ENCODE results near the gene CES4A. TPM values are rescaled to one million over a fixed set of nuclear protein-coding genes. Genes with fewer than 3 reads are reported as not detected.
"Not testable (repeated sequence)": the region's sequence is repeated elsewhere in the genome, so short reads cannot be mapped to it uniquely, and the experiment has no call there.

Gene CES4A
- polyA plus RNA-seq, 4 donors, result 6.7 to 9.5 (median 7.8) TPM

GRCh38 chr16:66955363-66956153 is 32.8 kb upstream of the CES4A start:
- DNase-seq (ENCODE audit: low read depth in 4 of 4, low spot score in 3 of 4), result not testable (repeated sequence)

- not testable (repeated sequence) for DNase-seq (ENCODE audit: low read depth in 4 of 4, low spot score in 3 of 4)
Measured at GRCh38 chr16:66956154-66956457, 32.3 kb upstream of the CES4A start.

- DNase-seq (ENCODE audit: low read depth in 4 of 4, low spot score in 3 of 4), result no peak
Measured at GRCh38 chr16:66958857-66959703, 29.3 kb upstream of the CES4A start.

- DNase-seq (ENCODE audit: low read depth in 4 of 4, low spot score in 3 of 4), result no peak
Measured at GRCh38 chr16:66959704-66960161, 28.7 kb upstream of the CES4A start.

GRCh38 chr16:66960270-66960669 is 28.1 kb upstream of the CES4A start:
- no peak for DNase-seq (ENCODE audit: low read depth in 4 of 4, low spot score in 3 of 4)

GRCh38 chr16:66961065-66961744 is 27.2 kb upstream of the CES4A start, which contains the start of gene CES3:
TSS of gene CES3 (plus strand) at chr16:66961266. CDS start at chr16:66961308, 42 bp downstream.
- DNase-seq (ENCODE audit: low read depth in 4 of 4, low spot score in 3 of 4), result no peak

- DNase-seq (ENCODE audit: low read depth in 4 of 4, low spot score in 3 of 4), result no peak
Measured at GRCh38 chr16:66961914-66962313, 26.5 kb upstream of the CES4A start.

GRCh38 chr16:66964049-66964448 is 24.3 kb upstream of the CES4A start:
- no peak for DNase-seq (ENCODE audit: low read depth in 4 of 4, low spot score in 3 of 4)

GRCh38 chr16:66968847-66969246 is 19.5 kb upstream of the CES4A start:
- DNase-seq (ENCODE audit: low read depth in 4 of 4, low spot score in 3 of 4), result no peak

GRCh38 chr16:66970775-66971720 is 17.3 kb upstream of the CES4A start:
- no peak for DNase-seq (ENCODE audit: low read depth in 4 of 4, low spot score in 3 of 4)

- DNase-seq (ENCODE audit: low read depth in 4 of 4, low spot score in 3 of 4), result no peak
Measured at GRCh38 chr16:66972983-66973382, 15.4 kb upstream of the CES4A start.

- DNase-seq (ENCODE audit: low read depth in 4 of 4, low spot score in 3 of 4), result no peak
Measured at GRCh38 chr16:66973716-66974115, 14.7 kb upstream of the CES4A start.

GRCh38 chr16:66974156-66974931 is 14.0 kb upstream of the CES4A start:
- DNase-seq (ENCODE audit: low read depth in 4 of 4, low spot score in 3 of 4), result not testable (repeated sequence)

- DNase-seq (ENCODE audit: low read depth in 4 of 4, low spot score in 3 of 4), result not testable (repeated sequence)
Measured at GRCh38 chr16:66974932-66975246, 13.5 kb upstream of the CES4A start.

- DNase-seq (ENCODE audit: low read depth in 4 of 4, low spot score in 3 of 4), result no peak
Measured at GRCh38 chr16:66975302-66975893, 13.0 kb upstream of the CES4A start.

GRCh38 chr16:66976746-66977145 is 11.6 kb upstream of the CES4A start:
- DNase-seq (ENCODE audit: low read depth in 4 of 4, low spot score in 3 of 4), result no peak

GRCh38 chr16:66977341-66978113 is 10.9 kb upstream of the CES4A start:
- peak in 2 of 4 donors; percentile 61 to 71 for DNase-seq (ENCODE audit: low read depth in 4 of 4, low spot score in 3 of 4)

- no peak for DNase-seq (ENCODE audit: low read depth in 4 of 4, low spot score in 3 of 4)
Measured at GRCh38 chr16:66979011-66979717, 9.2 kb upstream of the CES4A start.

All from right renal pelvis (tissue), 4 donors.